Measurements from ENCODE around the gene MCM7. TPM values are rescaled to one million over a fixed set of nuclear protein-coding genes. Genes with fewer than 3 reads are reported as not detected.

MCM7 gene
- total and polyA plus RNA-seq, 2 of the 13 experiments (the other 11 are each of a cell fraction or from before 2014, with no cell fraction given), result 84.5 to 214 TPM

- no peak for TF ChIP-seq ZNF3 (CRISPR knock-in tag; IDR thresholded peaks at IDR 0.05)
- no peak for TF ChIP-seq TP53 (CRISPR knock-in tag; conservative IDR thresholded peaks at IDR 0.05)
- TF ChIP-seq POLR2AphosphoS2 (IDR thresholded peaks at IDR 0.05; ENCODE audit: low read depth, low read length), result peak; percentile 82; the same call in 1 of the 2 replicates
- TF ChIP-seq MTA3 (CRISPR knock-in tag; IDR thresholded peaks at IDR 0.05), result no peak
- TF ChIP-seq ZNF180 (CRISPR knock-in tag; IDR thresholded peaks at IDR 0.05; ENCODE audit: borderline replicate concordance, low read depth), result no peak
- TF ChIP-seq MYPOP (CRISPR knock-in tag; IDR thresholded peaks at IDR 0.05), result no peak; the same call in 1 of the 2 replicates
- TF ChIP-seq ETV6 (CRISPR knock-in tag; conservative IDR thresholded peaks at IDR 0.05), result 0 out of 2 replicates have a peak, but pooled peaks have one; percentile 41
- TF ChIP-seq SSRP1 (CRISPR knock-in tag; IDR thresholded peaks at IDR 0.05), result no peak
- peak; percentile 75; the same call in 1 of the 2 replicates for TF ChIP-seq FLYWCH1 (CRISPR knock-in tag; IDR thresholded peaks at IDR 0.05)
- TF ChIP-seq SNRNP70 (IDR thresholded peaks at IDR 0.05; ENCODE audit: low read depth, low read length), result no peak
- peak; percentile 83 for TF ChIP-seq BORCS8-MEF2B (CRISPR knock-in tag; IDR thresholded peaks at IDR 0.05)
- TF ChIP-seq, protein P1, sequence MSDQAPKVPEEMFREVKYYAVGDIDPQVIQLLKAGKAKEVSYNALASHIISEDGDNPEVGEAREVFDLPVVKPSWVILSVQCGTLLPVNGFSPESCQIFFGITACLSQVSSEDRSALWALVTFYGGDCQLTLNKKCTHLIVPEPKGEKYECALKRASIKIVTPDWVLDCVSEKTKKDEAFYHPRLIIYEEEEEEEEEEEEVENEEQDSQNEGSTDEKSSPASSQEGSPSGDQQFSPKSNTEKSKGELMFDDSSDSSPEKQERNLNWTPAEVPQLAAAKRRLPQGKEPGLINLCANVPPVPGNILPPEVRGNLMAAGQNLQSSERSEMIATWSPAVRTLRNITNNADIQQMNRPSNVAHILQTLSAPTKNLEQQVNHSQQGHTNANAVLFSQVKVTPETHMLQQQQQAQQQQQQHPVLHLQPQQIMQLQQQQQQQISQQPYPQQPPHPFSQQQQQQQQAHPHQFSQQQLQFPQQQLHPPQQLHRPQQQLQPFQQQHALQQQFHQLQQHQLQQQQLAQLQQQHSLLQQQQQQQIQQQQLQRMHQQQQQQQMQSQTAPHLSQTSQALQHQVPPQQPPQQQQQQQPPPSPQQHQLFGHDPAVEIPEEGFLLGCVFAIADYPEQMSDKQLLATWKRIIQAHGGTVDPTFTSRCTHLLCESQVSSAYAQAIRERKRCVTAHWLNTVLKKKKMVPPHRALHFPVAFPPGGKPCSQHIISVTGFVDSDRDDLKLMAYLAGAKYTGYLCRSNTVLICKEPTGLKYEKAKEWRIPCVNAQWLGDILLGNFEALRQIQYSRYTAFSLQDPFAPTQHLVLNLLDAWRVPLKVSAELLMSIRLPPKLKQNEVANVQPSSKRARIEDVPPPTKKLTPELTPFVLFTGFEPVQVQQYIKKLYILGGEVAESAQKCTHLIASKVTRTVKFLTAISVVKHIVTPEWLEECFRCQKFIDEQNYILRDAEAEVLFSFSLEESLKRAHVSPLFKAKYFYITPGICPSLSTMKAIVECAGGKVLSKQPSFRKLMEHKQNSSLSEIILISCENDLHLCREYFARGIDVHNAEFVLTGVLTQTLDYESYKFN (CRISPR knock-in tag; conservative IDR thresholded peaks at IDR 0.05), result peak; percentile 71
- TF ChIP-seq, protein P2, sequence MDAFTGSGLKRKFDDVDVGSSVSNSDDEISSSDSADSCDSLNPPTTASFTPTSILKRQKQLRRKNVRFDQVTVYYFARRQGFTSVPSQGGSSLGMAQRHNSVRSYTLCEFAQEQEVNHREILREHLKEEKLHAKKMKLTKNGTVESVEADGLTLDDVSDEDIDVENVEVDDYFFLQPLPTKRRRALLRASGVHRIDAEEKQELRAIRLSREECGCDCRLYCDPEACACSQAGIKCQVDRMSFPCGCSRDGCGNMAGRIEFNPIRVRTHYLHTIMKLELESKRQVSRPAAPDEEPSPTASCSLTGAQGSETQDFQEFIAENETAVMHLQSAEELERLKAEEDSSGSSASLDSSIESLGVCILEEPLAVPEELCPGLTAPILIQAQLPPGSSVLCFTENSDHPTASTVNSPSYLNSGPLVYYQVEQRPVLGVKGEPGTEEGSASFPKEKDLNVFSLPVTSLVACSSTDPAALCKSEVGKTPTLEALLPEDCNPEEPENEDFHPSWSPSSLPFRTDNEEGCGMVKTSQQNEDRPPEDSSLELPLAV (CRISPR knock-in tag; conservative IDR thresholded peaks at IDR 0.05; ENCODE audit: low read depth), result no peak
- no peak for TF ChIP-seq ZNF260 (CRISPR knock-in tag; IDR thresholded peaks at IDR 0.05; ENCODE audit: borderline replicate concordance, low read depth)
- peak; percentile 85 for TF ChIP-seq ASH2L (IDR thresholded peaks at IDR 0.05; ENCODE audit: insufficient read length, low read depth, low read length)
- peak; percentile 94 for TF ChIP-seq ARID4A (CRISPR knock-in tag; IDR thresholded peaks at IDR 0.05; ENCODE audit: borderline replicate concordance)
- peak; percentile 72 for TF ChIP-seq MNT (IDR thresholded peaks at IDR 0.05)
These were observed 19.6 kb downstream of the MCM7 start, which contains the start of gene ZNF3 (continued) for GRCh38 chr7:100081535-100082102.

Data from HepG2 (cell line).